Measurements from ENCODE around the gene ANAPC5.
"Not testable (repeated sequence)": the region's sequence is repeated elsewhere in the genome, so short reads cannot be mapped to it uniquely, and the experiment has no call there.

Gene ANAPC5

GRCh38 chr12:121284551-121285390 lies 67.4 kb downstream of the ANAPC5 start:
- no peak for DNase-seq

- DNase-seq, result no peak
Measured at GRCh38 chr12:121283841-121284240, 68.4 kb downstream of the ANAPC5 start.

- no peak for DNase-seq
Measured at GRCh38 chr12:121283388-121283787, 68.8 kb downstream of the ANAPC5 start.

GRCh38 chr12:121282910-121283309 lies 69.3 kb downstream of the ANAPC5 start:
- not testable (repeated sequence) for DNase-seq

GRCh38 chr12:121282072-121282742 lies 70.0 kb downstream of the ANAPC5 start:
- DNase-seq, result no peak

GRCh38 chr12:121281116-121281515 lies 71.1 kb downstream of the ANAPC5 start:
- not testable (repeated sequence) for DNase-seq

GRCh38 chr12:121280531-121280930 lies 71.7 kb downstream of the ANAPC5 start:
- DNase-seq, result not testable (repeated sequence)

- no peak for DNase-seq
Measured at GRCh38 chr12:121279507-121279915, 72.7 kb downstream of the ANAPC5 start.

- DNase-seq, result no peak
Measured at GRCh38 chr12:121279071-121279375, 73.2 kb downstream of the ANAPC5 start.

- DNase-seq, result no peak
Measured at GRCh38 chr12:121278169-121279070, 73.8 kb downstream of the ANAPC5 start.

GRCh38 chr12:121277374-121277759 lies 74.8 kb downstream of the ANAPC5 start:
- DNase-seq, result no peak

- no peak for DNase-seq
Measured at GRCh38 chr12:121274036-121274763, 78.0 kb downstream of the ANAPC5 start.

GRCh38 chr12:121273364-121273896 lies 78.8 kb downstream of the ANAPC5 start:
- no peak for DNase-seq

- DNase-seq, result no peak
Measured at GRCh38 chr12:121267822-121268221, 84.4 kb downstream of the ANAPC5 start.

- no peak for DNase-seq
Measured at GRCh38 chr12:121264951-121265515, 87.2 kb downstream of the ANAPC5 start.

- no peak for DNase-seq
Measured at GRCh38 chr12:121264135-121264534, 88.1 kb downstream of the ANAPC5 start.

GRCh38 chr12:121263206-121263935 lies 88.8 kb downstream of the ANAPC5 start:
- DNase-seq, result no peak

GRCh38 chr12:121261398-121261797 lies 90.8 kb downstream of the ANAPC5 start:
- no peak for DNase-seq

GRCh38 chr12:121260091-121260490 lies 92.1 kb downstream of the ANAPC5 start:
- no peak for DNase-seq

- DNase-seq, result no peak
Measured at GRCh38 chr12:121259074-121259473, 93.1 kb downstream of the ANAPC5 start.
